H54 (cell line): ENCODE measurements around the gene PTPRR.
A peak's percentile ranks its signal among the peaks of the same experiment; 100 is the strongest.
"Not testable (repeated sequence)": the region's sequence is repeated elsewhere in the genome, so short reads cannot be mapped to it uniquely, and the experiment has no call there.

Experiments used
- DNase-seq: peaks from one replicate; pipeline ENCODE4 v3.0.0; 2011; ENCODE audit warnings: low spot score, mixed read lengths; ENCODE audit not compliant: insufficient read length
- FAIRE-seq: peaks from 3 replicates; lab custom pipeline; 2011; peaks lifted over from hg19 to GRCh38; lab: Jason Lieb, UNC
- POLR2A ChIP-seq: IDR thresholded peaks from 2 replicates; pipeline ENCODE4 v1.6.1; 2011; ENCODE audit warnings: low read depth, mild to moderate bottlenecking, low read length

The PTPRR gene

DNA sequence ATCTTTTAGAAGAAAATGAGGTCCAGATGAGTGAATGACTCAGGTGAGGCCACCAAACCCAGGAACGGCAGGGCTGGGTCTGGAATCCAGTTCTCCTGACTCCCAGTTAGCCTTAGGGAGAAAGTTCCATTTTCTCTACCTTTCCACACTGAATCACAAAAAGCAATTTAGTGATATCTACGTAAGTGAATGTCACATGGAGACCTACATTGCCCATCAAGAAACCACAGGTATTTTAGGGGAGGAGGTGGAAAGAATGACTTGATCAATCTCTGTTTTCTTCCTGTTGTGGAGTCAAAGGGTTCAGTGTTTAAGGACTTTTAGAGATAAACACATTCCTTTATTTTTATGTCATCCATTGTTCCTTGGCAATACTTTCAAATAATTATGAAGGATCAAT is 176.4 kb downstream of the PTPRR start:
- DNase-seq (no peak), FAIRE-seq (no peak)
- no peak for TF ChIP-seq POLR2A

DNA sequence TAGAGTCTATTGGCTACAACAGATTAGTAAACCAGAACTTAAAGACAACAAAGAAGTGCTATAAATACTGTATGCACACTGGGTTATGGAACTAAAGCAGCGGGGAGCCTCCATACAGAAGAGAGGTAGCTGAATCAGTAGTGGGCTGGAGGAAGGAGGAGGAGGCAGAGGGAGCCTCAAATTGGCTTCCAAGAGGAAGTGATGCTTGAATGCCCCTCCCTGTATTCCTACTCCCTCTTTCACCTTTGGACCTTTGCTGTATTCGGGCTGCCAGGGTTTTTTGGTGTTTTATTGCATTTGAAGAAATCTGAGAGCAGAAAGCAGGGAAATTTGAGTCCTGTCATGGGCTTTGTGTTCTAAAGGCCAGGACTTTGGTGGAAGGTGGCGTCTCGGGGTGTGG is 179.3 kb downstream of the PTPRR start:
- DNase-seq (no peak), FAIRE-seq (no peak)
- TF ChIP-seq POLR2A, result no peak

DNA sequence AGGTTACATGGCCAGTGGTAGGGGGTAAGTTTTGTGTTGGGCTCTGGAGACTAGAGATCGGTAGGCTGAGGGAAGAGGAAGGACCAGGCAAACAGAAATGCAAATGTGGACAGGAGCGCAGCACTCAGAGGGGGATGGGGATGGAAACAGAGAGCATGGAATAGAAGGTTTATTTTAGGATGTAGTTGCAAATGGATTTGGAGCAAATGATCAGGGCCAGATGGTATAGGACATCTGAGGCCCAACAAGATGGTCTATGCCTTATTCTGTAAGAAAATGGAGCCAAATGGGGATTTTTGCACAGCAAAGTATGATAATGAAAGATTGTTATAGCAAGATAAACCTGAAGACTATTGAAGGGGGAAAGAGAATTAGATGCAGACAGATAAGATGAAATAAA is 180.8 kb downstream of the PTPRR start:
- DNase-seq, result no peak
- no peak for TF ChIP-seq POLR2A
- no peak for FAIRE-seq

DNA sequence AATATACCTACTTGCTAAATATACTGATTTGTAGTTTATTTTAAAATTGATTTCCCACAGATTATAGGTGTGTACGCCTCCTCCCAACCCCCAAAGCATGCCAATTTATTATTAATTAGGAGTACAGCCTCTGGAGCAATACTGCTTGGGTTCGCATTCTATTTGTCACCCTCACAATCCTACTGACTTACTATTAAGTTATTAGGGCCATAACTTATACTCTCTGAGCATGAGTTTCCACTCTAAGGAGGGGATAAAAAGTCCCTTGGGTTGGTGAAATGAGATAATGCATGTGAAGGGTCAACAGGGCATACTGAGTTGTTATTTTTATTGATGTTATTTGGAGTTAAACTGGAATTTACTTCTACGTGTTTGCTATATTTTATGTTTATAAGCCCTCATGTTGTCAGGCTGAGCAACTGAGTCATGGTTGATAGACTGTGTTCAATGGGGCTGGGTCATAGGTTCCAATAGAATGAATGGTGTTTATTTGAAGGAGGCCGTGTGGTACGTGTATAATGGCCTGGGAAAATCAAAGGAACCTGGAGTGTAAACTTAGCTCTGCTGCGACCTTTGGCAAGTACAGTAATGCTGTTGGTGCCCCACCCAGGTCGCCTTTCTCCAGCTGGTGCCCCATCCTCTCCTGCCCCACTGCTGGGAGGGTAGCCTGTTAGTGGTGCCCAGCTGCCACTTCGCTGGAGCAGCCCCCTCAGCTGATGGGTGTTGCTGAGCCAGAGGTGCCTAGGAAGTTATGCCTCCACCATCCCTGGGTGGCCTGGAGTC is 184.0 kb downstream of the PTPRR start:
- TF ChIP-seq POLR2A, result no peak
- no peak for DNase-seq
- no peak for FAIRE-seq

DNA sequence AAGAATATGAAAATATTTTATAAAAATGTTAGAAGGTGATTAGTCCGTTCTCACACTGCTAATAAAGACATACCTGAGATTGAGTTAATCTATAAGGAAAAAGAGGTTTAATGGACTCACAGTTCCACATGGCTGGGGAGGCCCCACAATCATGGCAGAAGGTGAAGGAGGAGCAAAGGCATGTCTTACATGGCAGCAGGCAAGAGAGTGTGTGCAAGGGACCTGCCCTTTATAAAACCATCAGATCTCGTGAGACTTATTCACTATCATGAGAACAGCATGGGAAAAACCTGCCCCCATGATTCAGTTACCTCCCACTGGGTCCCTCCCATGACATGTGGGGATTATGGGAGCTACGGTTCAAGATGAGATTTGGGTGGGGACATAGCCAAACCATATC is 185.3 kb downstream of the PTPRR start:
- not testable (repeated sequence) for FAIRE-seq, DNase-seq

DNA sequence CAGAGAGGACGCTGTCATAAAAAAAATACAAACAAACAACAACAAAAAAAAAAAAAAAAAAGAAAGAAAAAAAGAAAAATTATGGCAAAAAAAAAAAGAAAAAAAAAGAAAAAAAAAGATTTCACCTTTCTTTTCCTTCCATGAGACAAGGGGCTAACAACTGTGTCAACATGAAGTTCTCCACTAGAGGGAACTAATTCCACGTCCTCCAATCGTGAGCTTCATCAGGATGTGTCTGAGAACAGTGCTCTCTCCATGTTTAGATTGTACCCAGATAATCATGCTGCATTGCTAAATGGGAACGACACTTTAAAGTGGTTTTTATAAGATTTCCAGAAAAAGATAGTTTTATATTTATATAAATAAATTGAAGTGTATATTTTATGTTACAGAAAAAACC is 187.2 kb downstream of the PTPRR start:
- FAIRE-seq (peak; percentile 93), DNase-seq (peak; percentile 44)
- TF ChIP-seq POLR2A, result no peak

DNA sequence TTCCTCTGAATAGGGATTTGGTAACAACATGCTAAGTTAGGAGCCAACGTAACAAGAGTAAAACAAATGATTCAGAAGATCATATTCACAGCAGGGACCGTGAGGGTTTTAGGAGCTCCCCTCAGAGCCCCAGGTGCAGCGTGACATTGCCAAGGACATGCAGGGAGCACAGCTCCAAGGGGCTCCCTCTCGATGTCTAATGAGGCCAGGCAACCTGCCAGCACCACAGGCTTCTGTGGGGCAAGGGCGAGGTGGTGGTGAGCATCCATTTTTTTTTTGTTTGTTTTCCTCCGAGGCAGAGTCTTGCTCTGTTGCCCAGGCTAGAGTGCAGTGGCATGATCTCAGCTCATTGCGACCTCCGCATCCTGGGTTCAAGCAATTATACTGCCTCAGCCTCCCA is 188.3 kb downstream of the PTPRR start:
- no peak for DNase-seq
- no peak for FAIRE-seq
- TF ChIP-seq POLR2A, result no peak

DNA sequence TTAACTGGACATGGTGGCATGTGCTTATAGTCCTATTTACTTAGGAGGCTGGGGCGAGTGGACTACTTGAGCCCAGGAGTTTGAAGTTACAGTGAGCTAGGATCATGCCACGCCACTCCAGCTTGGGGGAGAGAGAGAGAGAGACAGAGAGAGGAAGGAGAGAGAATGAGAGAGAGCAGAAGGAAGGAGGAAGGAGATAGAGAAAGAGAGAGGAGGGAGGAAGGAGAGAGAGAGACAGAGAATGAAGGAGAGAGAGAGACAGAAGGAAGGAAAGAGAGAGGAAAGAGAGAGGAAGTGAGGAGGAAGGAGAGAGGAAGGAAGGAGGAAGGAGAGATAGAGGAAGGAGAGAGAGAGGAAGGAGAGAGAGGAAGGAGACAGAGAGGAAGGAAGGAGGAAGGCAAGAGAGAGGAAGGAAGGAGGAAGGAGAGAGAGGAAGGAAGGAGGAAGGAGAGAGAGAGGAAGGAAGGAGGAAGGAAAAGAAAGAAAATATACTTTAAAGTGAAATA is 189.8 kb downstream of the PTPRR start:
- FAIRE-seq, result no peak
- DNase-seq, result no peak
- no peak for TF ChIP-seq POLR2A

DNA sequence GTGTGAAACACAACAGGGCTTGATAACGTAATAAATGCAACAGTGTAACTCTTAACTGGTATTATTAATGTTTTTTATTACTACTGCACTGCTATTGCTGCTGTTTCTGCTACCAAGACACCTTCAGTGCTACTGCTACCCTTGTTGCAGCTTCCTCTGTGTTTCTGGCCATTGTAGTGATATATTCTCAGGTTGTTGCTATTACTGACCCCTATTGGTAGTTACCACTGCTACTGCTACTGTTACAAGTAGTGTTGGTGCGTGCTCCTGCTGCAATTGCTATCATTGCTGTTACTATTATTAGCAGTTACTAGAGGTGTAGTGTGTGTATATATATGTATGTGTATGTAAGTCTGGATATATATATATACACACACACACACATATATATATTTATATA is 196.1 kb downstream of the PTPRR start:
- TF ChIP-seq POLR2A, result no peak
- DNase-seq, result no peak
- FAIRE-seq, result peak; percentile 30

DNA sequence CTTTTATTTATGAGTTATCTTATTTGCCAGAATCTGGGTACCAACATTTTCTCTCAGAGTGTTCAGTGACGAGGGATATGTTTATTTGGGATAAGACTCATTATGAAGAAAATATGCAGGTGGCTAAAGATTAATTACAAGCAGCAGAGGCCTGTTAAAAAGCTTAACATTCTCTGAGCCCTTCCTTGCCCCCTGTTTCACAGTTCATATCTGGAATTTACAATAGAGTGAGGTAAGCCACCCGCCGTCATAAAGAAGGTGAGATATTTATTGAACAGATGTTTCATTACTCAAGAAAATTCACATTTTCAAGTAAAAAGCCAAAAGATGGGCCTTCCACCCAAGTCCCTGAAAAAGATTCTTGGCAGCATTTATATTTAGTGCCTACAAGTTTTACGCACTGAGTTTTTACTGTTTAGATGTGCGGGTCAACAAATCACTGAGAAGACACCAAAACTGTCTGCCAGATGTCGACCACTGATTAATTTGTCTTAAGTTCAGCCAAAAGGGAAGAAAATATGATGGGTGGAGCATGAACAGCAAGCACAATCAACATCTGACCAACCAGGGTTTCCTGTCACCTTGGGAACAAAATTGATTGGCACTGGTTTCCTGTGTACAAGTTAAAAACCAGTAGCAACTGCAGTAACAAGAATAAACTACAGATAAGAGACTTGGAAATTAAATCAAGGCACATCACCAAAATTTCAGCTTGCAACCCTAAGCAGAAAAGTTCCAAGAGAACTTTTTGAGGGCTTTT is 197.8 kb downstream of the PTPRR start:
- no peak for TF ChIP-seq POLR2A
- no peak for DNase-seq
- FAIRE-seq, result peak; percentile 76

DNA sequence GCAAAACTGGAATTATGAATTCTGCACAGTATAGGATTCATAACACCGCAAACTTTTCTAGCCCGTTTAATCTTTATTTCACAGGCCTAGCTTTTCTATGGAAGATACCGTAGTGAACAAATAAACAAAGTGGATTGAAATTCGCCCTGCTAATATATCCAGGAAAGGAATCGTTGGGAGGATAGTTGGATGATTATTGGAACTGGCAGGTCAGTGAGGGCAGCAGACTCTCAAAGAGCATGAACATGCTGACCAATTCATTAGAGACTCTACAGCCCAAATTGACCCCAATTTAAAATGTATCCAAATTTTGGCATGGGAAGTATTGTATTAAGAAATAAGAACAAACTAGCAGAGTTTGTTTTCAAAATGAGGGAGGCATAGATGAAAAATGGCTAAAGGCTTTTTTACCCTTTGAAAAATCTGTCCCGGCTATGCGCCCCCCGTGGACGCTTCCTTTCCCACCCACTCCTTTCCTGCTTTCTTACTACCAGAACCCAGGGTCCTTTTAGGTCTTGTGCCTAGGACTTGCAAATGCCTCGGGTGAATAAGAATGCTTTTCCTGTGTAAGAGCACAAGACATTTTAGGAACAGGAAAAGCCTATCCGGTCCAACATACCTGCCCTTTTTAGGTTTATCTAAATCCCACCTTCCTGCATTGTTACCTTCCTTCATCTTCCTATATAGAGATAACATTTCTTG is 198.7 kb downstream of the PTPRR start:
- TF ChIP-seq POLR2A, result no peak
- FAIRE-seq, result no peak
- no peak for DNase-seq

DNA sequence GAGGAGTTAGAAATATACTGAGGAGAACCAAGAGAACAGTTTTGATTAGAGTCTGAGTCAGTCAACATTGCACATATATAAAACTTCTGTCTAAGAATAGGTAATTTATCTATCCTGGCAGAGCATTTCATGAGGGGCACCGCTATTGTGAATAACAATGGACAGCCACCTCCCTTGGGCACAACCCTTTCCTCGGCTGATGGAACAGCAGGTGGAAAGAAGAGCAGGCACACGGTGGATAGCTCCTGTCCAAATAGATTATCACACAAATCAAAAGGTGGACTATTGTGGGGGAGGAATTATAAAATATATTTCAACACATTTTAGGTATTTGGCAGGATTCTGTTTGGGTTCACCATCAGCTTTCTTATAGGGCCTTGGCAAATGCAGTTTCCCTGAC is 199.3 kb downstream of the PTPRR start:
- FAIRE-seq (no peak), DNase-seq (no peak)
- no peak for TF ChIP-seq POLR2A

DNA sequence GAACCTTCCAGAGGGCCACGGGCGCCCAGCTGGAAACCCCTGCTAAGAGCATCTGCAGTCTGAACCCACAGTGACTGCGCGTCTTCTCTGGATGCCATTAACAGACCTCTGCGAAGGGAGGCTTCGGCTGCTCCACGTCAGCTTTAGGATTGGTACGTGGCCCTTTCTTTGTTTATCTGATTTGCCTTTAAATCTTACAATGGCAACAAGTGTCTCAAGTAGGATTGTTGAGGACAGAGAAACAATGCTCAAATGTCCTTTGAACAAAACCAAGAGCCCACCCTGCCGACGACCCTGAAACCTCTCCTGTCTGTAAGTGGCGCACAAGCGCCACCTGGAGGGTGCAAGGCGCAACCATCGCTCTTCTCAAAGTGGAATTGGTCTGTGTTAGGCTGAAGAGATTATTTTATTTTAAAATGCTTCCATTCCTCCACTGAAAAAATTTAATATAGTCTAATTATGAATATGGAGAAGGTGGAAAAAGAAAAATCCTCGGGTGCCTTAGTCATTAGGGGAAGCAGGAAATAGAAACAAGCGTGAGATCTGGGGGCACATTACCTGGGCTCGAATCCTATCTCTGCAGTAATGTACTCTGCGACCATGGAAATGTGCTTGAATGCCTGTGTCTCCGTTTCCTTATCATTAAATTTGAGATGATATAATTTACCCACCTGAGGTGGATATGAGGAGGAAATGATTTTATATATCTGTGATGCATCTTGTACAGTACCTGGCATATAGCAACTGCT is 200.7 kb downstream of the PTPRR start:
- peak; percentile 78 for FAIRE-seq
- no peak for TF ChIP-seq POLR2A

More for the DNA sequence above, 200.7 kb downstream of the PTPRR start:
- no peak for DNase-seq
